Measurements from ENCODE around the gene ANO3.

The ANO3 gene

GRCh38 chr11:26418386-26418912 is 86.5 kb downstream of the ANO3 start:
- TF ChIP-seq CTCF (IDR thresholded peaks at IDR 0.05; ENCODE audit: borderline replicate concordance, insufficient read depth, low read depth, low read length) = no peak
- no peak overlapping the region for H3K4me3 ChIP-seq (ENCODE audit: low read depth, low read length)

GRCh38 chr11:26420331-26420730 is 88.4 kb downstream of the ANO3 start:
- no peak for TF ChIP-seq CTCF (IDR thresholded peaks at IDR 0.05; ENCODE audit: borderline replicate concordance, insufficient read depth, low read depth, low read length)
- no peak overlapping the region for H3K4me3 ChIP-seq (ENCODE audit: low read depth, low read length)

- TF ChIP-seq CTCF (IDR thresholded peaks at IDR 0.05; ENCODE audit: borderline replicate concordance, insufficient read depth, low read depth, low read length) = no peak
- no peak overlapping the region for H3K4me3 ChIP-seq (ENCODE audit: low read depth, low read length)
Observed at GRCh38 chr11:26424255-26424654, 92.3 kb downstream of the ANO3 start.

GRCh38 chr11:26439854-26440253 is 107.9 kb downstream of the ANO3 start:
- H3K4me3 ChIP-seq (ENCODE audit: low read depth, low read length) = no peak overlapping the region
- TF ChIP-seq CTCF (IDR thresholded peaks at IDR 0.05; ENCODE audit: borderline replicate concordance, insufficient read depth, low read depth, low read length) = no peak

- H3K4me3 ChIP-seq (ENCODE audit: low read depth, low read length) = no peak overlapping the region
- no peak for TF ChIP-seq CTCF (IDR thresholded peaks at IDR 0.05; ENCODE audit: borderline replicate concordance, insufficient read depth, low read depth, low read length)
Observed at GRCh38 chr11:26442131-26442530, 110.2 kb downstream of the ANO3 start.

GRCh38 chr11:26443617-26444016 is 111.7 kb downstream of the ANO3 start:
- TF ChIP-seq CTCF (IDR thresholded peaks at IDR 0.05; ENCODE audit: borderline replicate concordance, insufficient read depth, low read depth, low read length) = no peak
- no peak overlapping the region for H3K4me3 ChIP-seq (ENCODE audit: low read depth, low read length)

GRCh38 chr11:26457636-26458035 is 125.7 kb downstream of the ANO3 start:
- H3K4me3 ChIP-seq (ENCODE audit: low read depth, low read length) = no peak overlapping the region
- TF ChIP-seq CTCF (IDR thresholded peaks at IDR 0.05; ENCODE audit: borderline replicate concordance, insufficient read depth, low read depth, low read length) = no peak
